K562 (cell line): ENCODE measurements around the gene FGF2. TPM values are rescaled to one million over a fixed set of nuclear protein-coding genes. Genes with fewer than 3 reads are reported as not detected.

Experiments used
- AFF4 ChIP-seq: sonication (generic); formaldehyde crosslinking; IDR thresholded peaks from 2 replicates; pipeline ENCODE4 v1.8.0; 2023; ENCODE audit warnings: mild to moderate bottlenecking, missing genetic modification reagents
- BCL6 ChIP-seq: fragments of 250-450 bp; sonication (Bioruptor Pico); IDR thresholded peaks from 2 replicates; pipeline ENCODE4 v1.4.0; 2020
- C11orf30 ChIP-seq: fragments of 450-650 bp; IDR thresholded peaks from 2 replicates; pipeline ENCODE4 v1.6.1; 2016; ENCODE audit warnings: low read depth, mild to moderate bottlenecking
- CAMTA2 ChIP-seq: fragments of 250-450 bp; sonication (Bioruptor Pico); conservative IDR thresholded peaks from 2 replicates; pipeline ENCODE4 v1.5.1; 2022
- CREB5 ChIP-seq: fragments of 250-450 bp; sonication (Bioruptor Pico); IDR thresholded peaks from 2 replicates; pipeline ENCODE4 v1.5.0; 2020; ENCODE audit warnings: mild to moderate bottlenecking
- MEF2A ChIP-seq: IDR thresholded peaks from 2 replicates; pipeline ENCODE4 v1.6.1; 2011; ENCODE audit warnings: low read depth, mild to moderate bottlenecking, low read length, moderate library complexity; ENCODE audit not compliant: control insufficient read depth
- NR2C2 ChIP-seq, 2 experiments: fragments of 200-800 bp in 1 of 2; sonication (Bioruptor generic) in 1 of 2; sonication (generic) in 1 of 2; formaldehyde crosslinking in 1 of 2; IDR thresholded peaks; 2 replicates each; pipeline versions ENCODE4 v1.6.1 to v1.8.0; 2016 to 2022; ENCODE audit warnings: mild to moderate bottlenecking in 1 of 2, missing compliant biosample characterization in 1 of 2, missing genetic modification characterization in 1 of 2, missing genetic modification reagents in 1 of 2
- POU5F1 ChIP-seq: fragments of 150-350 bp; IDR thresholded peaks from 2 replicates; pipeline ENCODE4 v1.6.1; 2014; ENCODE audit warnings: borderline replicate concordance, low read length, low read depth, mild to moderate bottlenecking; ENCODE audit not compliant: partially characterized antibody
- RFX1 ChIP-seq: fragments of 450-650 bp; IDR thresholded peaks from 2 replicates; pipeline ENCODE4 v1.6.1; 2016; ENCODE audit warnings: mild to moderate bottlenecking, moderate library complexity
- RNF2 ChIP-seq: sonication (generic); IDR thresholded peaks from 2 replicates; pipeline ENCODE4 v1.6.1; 2016
- RREB1 ChIP-seq: fragments of 250-450 bp; sonication (Bioruptor Pico); IDR thresholded peaks from 2 replicates; pipeline ENCODE4 v1.4.0; 2020
- SETDB1 ChIP-seq: IDR thresholded peaks from one replicate; pipeline ENCODE4 v1.6.1; 2012; ENCODE audit warnings: low read length, control low read depth, inconsistent platforms
- TEAD2 ChIP-seq: fragments of 450-650 bp; IDR thresholded peaks from 2 replicates; pipeline ENCODE4 v1.6.1; 2016; ENCODE audit warnings: missing genetic modification characterization, control low read depth, missing compliant biosample characterization
- VEZF1 ChIP-seq: fragments of 200-800 bp; sonication (Bioruptor generic); IDR thresholded peaks from 2 replicates; pipeline ENCODE4 v1.6.1; 2017; ENCODE audit warnings: missing genetic modification characterization, missing compliant biosample characterization
- XRCC4 ChIP-seq: IDR thresholded peaks from one replicate; pipeline ENCODE4 v1.6.1; 2011; ENCODE audit not compliant: insufficient read depth, insufficient read length; ENCODE audit errors: extremely low read depth
- ZC3H8 ChIP-seq: fragments of 450-650 bp; IDR thresholded peaks from 2 replicates; pipeline ENCODE4 v1.6.1; 2017
- ZNF174 ChIP-seq: fragments of 250-450 bp; sonication (Bioruptor Pico); IDR thresholded peaks from 2 replicates; pipeline ENCODE4 v1.4.0; 2020; ENCODE audit warnings: mild to moderate bottlenecking
- ZNF57 ChIP-seq: fragments of 450-650 bp; formaldehyde crosslinking; IDR thresholded peaks from 2 replicates; pipeline ENCODE4 v1.4.0; 2020; ENCODE audit warnings: mild to moderate bottlenecking, moderate library complexity
- polyA plus RNA-seq, 8 experiments: library from polyadenylated mRNA; depleted of rRNA in 4 of 8; stranded (reverse) in 5 of 8; unstranded in 3 of 8; fragments of >200 nt; fragmentation: Nextera tagmentation in 2 of 8; fragmentation: Illumina TruSeq in 1 of 8; extraction: Ambion mirVana in 2 of 8; extraction: Trizol in 1 of 8; gene quantifications; 2 replicates each; pipeline versions ENCODE4 v1.2.1 to v1.2.3, GENCODE V29; 2011 to 2014; ENCODE audit warnings: inconsistent platforms in 1 of 8, missing spikeins in 1 of 8
- total RNA-seq, 7 experiments: library from RNA; depleted of rRNA in 6 of 7; stranded (reverse); fragments of >200 nt in 6 of 7; fragmentation: Illumina TruSeq in 2 of 7; extraction: Trizol in 2 of 7; gene quantifications; 2 replicates each; pipeline versions ENCODE4 v1.2.1 to v1.2.3, GENCODE V29; 2011 to 2021; ENCODE audit warnings: low replicate concordance in 1 of 7

FGF2 gene
- total and polyA plus RNA-seq, 9 of the 15 experiments (the other 6 are each of a cell fraction or from before 2014, with no cell fraction given) = 2.5 to 19.4 (median 9.2) TPM

GRCh38 chr4:122803788-122804208 is 22.8 kb upstream of the FGF2 start (continued):
- no peak for TF ChIP-seq SETDB1
- TF ChIP-seq RFX1 = no peak
- TF ChIP-seq NR2C2 (CRISPR knock-in tag; IDR thresholded peaks at IDR 0.05) = peak; percentile 92
- TF ChIP-seq NR2C2 (tag; IDR thresholded peaks at IDR 0.05) = peak; percentile 93
- peak; percentile 56; the same call in 1 of the 2 replicates for TF ChIP-seq RNF2
- TF ChIP-seq RREB1 (CRISPR knock-in tag) = no peak
- TF ChIP-seq ZC3H8 = no peak
- TF ChIP-seq ZNF57 (CRISPR knock-in tag) = no peak
- no peak for TF ChIP-seq POU5F1
- TF ChIP-seq MEF2A = no peak
- no peak for TF ChIP-seq TEAD2 (tag)
- no peak for TF ChIP-seq AFF4
- no peak for TF ChIP-seq CREB5 (CRISPR knock-in tag)
- TF ChIP-seq BCL6 (CRISPR knock-in tag) = no peak
- TF ChIP-seq ZNF174 (CRISPR knock-in tag) = no peak
- TF ChIP-seq CAMTA2 (CRISPR knock-in tag) = no peak
- TF ChIP-seq C11orf30 = no peak
- TF ChIP-seq XRCC4 = no peak
- no peak for TF ChIP-seq VEZF1 (CRISPR knock-in tag)
